GM12873 (cell line): Measurements from ENCODE around the gene SPATA31D3.
"Not testable (repeated sequence)": the region's sequence is repeated elsewhere in the genome, so short reads cannot be mapped to it uniquely, and the experiment has no call there.

ENCODE experiments used
- TF ChIP-seq, protein P1 (sequence below): IDR thresholded peaks from 2 replicates; pipeline ENCODE4 v1.5.1; 2012; ENCODE audit warnings: low read depth, mild to moderate bottlenecking, moderate library complexity, low read length, control low read depth; ENCODE audit not compliant: insufficient read depth; ENCODE audit errors: missing control alignments

Gene SPATA31D3

DNA sequence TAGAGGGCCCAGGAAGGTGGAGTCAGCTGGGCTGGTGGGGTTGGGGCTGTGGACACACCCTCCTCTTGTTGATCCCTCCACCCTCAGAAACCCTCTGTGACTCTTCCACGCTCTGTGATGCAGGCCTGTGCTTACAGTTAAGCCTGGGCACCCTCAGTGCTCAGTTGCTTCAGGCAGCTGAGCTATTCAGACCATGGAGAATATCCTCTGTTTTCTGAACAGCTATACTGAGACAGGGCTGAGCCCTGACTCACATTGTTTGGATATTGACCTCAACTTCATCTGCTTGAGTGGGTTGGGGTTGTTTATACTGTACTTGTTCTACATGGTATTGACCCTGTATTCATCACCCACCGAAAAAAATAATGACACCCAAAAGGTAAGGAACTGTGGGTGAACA is at the start of gene SPATA31D3:
Gene SPATA31D3, plus strand, starts transcription at position 108 of the 400 bp plus-strand sequence. Its CDS starts 86 bp downstream, at position 194.
- TF ChIP-seq, protein P1, sequence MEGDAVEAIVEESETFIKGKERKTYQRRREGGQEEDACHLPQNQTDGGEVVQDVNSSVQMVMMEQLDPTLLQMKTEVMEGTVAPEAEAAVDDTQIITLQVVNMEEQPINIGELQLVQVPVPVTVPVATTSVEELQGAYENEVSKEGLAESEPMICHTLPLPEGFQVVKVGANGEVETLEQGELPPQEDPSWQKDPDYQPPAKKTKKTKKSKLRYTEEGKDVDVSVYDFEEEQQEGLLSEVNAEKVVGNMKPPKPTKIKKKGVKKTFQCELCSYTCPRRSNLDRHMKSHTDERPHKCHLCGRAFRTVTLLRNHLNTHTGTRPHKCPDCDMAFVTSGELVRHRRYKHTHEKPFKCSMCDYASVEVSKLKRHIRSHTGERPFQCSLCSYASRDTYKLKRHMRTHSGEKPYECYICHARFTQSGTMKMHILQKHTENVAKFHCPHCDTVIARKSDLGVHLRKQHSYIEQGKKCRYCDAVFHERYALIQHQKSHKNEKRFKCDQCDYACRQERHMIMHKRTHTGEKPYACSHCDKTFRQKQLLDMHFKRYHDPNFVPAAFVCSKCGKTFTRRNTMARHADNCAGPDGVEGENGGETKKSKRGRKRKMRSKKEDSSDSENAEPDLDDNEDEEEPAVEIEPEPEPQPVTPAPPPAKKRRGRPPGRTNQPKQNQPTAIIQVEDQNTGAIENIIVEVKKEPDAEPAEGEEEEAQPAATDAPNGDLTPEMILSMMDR = not testable (repeated sequence)

DNA sequence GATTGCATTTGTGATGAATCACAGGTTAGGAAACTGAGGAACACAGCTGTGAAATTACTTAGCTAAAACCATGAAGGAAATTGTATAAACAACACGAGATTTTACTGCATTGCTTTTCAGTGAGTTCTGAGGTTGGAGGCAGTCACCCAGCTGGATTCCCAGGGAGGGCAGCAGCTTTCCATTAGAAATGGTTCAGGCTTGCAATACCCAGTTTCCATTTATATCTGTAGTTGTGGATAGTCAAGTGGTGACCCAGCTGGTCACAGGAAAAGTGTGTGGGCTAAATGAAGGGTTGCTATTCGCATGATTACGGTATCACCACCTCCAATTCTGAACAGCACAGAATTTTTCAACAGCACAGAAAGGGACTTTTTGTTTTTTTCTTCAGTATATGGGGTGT is 49.4 kb upstream of the SPATA31D3 start:
- TF ChIP-seq, protein P1 = no peak

- TF ChIP-seq, protein P1 = no peak
Measured at GRCh38 chr9:81894891-81895290, 48.4 kb upstream of the SPATA31D3 start.

DNA sequence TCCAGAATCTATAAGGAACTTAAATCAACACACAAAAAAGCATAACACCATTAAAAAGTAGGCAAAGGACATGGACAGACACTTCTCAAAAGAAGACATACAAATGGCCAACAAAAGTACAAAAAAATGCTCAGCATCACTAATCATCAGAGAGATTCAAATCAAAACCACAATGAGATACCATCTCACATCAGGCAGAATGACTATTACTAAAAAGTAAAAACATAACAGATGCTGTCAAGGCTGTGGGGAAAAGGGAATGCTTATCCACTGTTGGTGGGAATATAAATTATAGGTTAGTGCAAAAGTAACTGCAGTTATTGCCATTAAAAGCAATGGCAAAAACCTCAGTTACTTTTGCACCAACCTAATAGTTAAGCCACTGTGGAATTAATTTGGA is 47.2 kb upstream of the SPATA31D3 start:
- TF ChIP-seq, protein P1 = no peak

- TF ChIP-seq, protein P1 = no peak
Measured at GRCh38 chr9:81898851-81899250, 44.4 kb upstream of the SPATA31D3 start.

GRCh38 chr9:81902196-81902595 is 41.1 kb upstream of the SPATA31D3 start:
- TF ChIP-seq, protein P1 = no peak

DNA sequence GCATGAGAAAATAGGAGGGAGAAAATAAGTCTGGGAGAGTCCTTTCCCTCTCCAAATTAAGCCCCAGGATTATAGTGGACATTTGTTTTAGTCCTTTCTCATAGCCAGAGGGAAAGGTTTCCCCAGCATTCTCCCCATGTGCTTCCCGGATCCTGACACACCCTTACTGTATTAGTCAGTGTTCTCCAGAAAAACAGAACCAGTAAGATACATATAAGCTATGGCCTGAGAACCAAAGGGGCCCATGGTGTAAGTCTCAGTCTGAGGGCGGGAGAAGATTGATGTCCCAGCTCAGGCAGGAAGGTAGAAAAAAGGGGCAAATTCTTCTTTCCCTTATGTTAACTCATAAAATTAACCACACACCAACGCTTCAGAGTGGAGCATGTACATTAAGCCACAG is 40.7 kb upstream of the SPATA31D3 start:
- TF ChIP-seq, protein P1 = no peak
